Thyroid gland (tissue), 4 donors: ENCODE measurements around the gene KLHL11.

ENCODE experiments used
- CTCF ChIP-seq, 6 experiments: fragments of 200-600 bp in 3 of 6; fragments of 450-650 bp in 3 of 6; sonication (generic) in 3 of 6; IDR thresholded peaks; one replicate each; pipeline ENCODE4 v1.5.1; 2016 to 2019; ENCODE audit warnings: antibody characterized with exemption in 6 of 6, mild to moderate bottlenecking in 2 of 6, inconsistent platforms in 1 of 6, moderate library complexity in 1 of 6
- POLR2A ChIP-seq, 2 donors: fragments of 450-650 bp; IDR thresholded peaks; one replicate each; pipeline ENCODE4 v1.6.1; 2017; ENCODE audit warnings: antibody characterized with exemption in 2 of 2, mild to moderate bottlenecking in 2 of 2, moderate library complexity in 1 of 2

GRCh38 chr17:41913798-41914197 is 48.6 kb upstream of the KLHL11 start:
- TF ChIP-seq POLR2A (IDR thresholded peaks at IDR 0.05), result no peak
- no peak for TF ChIP-seq CTCF (IDR thresholded peaks at IDR 0.05)
